Kidney (tissue), 14 donors: Measurements from ENCODE around the gene CAPZB. TPM values are rescaled to one million over a fixed set of nuclear protein-coding genes. Genes with fewer than 3 reads are reported as not detected.
A peak's percentile ranks its signal among the peaks of the same experiment; 100 is the strongest.

Source experiments
- DNase-seq, 5 donors: peaks; one replicate each; pipeline ENCODE4 v3.0.0-alpha.2; 2013 to 2020
- FAIRE-seq: peaks from 2 replicates; lab custom pipeline; 2012; peaks lifted over from hg19 to GRCh38; lab: Jason Lieb, UNC
- H3K27ac ChIP-seq, 2 donors: one replicate each; pipeline ENCODE4 v1.7.0; 2013; ENCODE audit warnings: low read depth in 2 of 2, low read length in 2 of 2, inconsistent platforms in 1 of 2
- H3K27me3 ChIP-seq: one replicate; pipeline ENCODE4 v1.7.1; 2013; ENCODE audit warnings: low read length, inconsistent platforms; ENCODE audit not compliant: control insufficient read depth, insufficient read depth
- H3K36me3 ChIP-seq, 3 donors: one replicate each; pipeline versions ENCODE4 v1.7.0 to v1.7.1; 2013; ENCODE audit warnings: low read length in 3 of 3, control low read depth in 1 of 3, inconsistent platforms in 1 of 3; ENCODE audit not compliant: insufficient read depth in 3 of 3, control insufficient read depth in 2 of 3
- H3K4me1 ChIP-seq, 3 donors: one replicate each; pipeline versions ENCODE4 v1.7.0 to v1.7.1; 2013; ENCODE audit warnings: low read length in 3 of 3, inconsistent platforms in 1 of 3, low read depth in 1 of 3; ENCODE audit not compliant: control insufficient read depth in 2 of 3, insufficient read depth in 2 of 3
- H3K4me3 ChIP-seq, 3 donors: one replicate each; pipeline versions ENCODE4 v1.7.0 to v1.8.1; 2013; ENCODE audit warnings: low read length in 3 of 3, control low read depth in 1 of 3, inconsistent platforms in 1 of 3
- H3K9ac ChIP-seq, 3 donors: one replicate each; pipeline versions ENCODE4 v1.7.0 to v1.7.1; 2013; ENCODE audit warnings: low read length in 3 of 3, control low read depth in 1 of 3, inconsistent platforms in 1 of 3
- H3K9me3 ChIP-seq, 3 donors: one replicate each; pipeline versions ENCODE4 v1.7.0 to v1.7.1; 2013; ENCODE audit warnings: low read length in 3 of 3, control low read depth in 1 of 3, inconsistent platforms in 1 of 3; ENCODE audit not compliant: control insufficient read depth in 2 of 3, insufficient read depth in 1 of 3
- CTCF ChIP-seq: IDR thresholded peaks from 3 replicates; pipeline ENCODE4 v1.5.1; 2012; ENCODE audit warnings: mild to moderate bottlenecking, moderate library complexity, borderline replicate concordance; ENCODE audit not compliant: insufficient read depth; ENCODE audit errors: extremely low read depth
- intact Hi-C: fragments of 100-400 bp; cut with DNase I; formaldehyde crosslinking; loops from one replicate; pipeline ENCODE4 v1.11.1; 2022
- polyA plus RNA-seq: library from polyadenylated mRNA; stranded (reverse); fragments of 350-450 nt; fragmentation: Illumina TruSeq; extraction: RNeasy Lipid Tissue Mini Kit (QIAGEN cat#74804); gene quantifications from one replicate; pipeline ENCODE4 v1.2.3, GENCODE V29; 2014; ENCODE audit warnings: low read depth, low replicate concordance; ENCODE audit not compliant: insufficient read depth
- total RNA-seq: library from RNA; stranded (reverse); fragmentation: NEBNext Ultra II Directional; extraction: Animal tissue kit (Norgen Biotek cat#: 25700); gene quantifications from one replicate; pipeline ENCODE4 v1.2.1, GENCODE V29; 2021
- donor health status: control.
- donor health status: control.
- donor health status: control.
- donor health status: control.
- donor health status: control.
- donor health status: DM: yes; HTN: yes; CAD: no.
- donor health status: Normal renal cell carcinoma (clear cell type).

CAPZB gene
- total and polyA plus RNA-seq, 2 donors from 2014 or later = 253 to 265 TPM

GRCh38 chr1:19396280-19396679 is 89.1 kb downstream of the CAPZB start:
- Histone ChIP-seq H3K4me3 (no peak overlapping the region), H3K27me3 (no peaks in the 10 kb centered on the region), H3K9me3 (no peaks in the 10 kb centered on the region), H3K9ac (no peak overlapping the region), H3K27ac (no peak overlapping the region), H3K36me3 (peaks cover 0 to 2% (median 0%) of the 10 kb centered on the region in 3 donors), H3K4me1 (peaks cover 0 to 14% (median 5%) of the 10 kb centered on the region in 3 donors)
- TF ChIP-seq CTCF = no peak
- no peak for DNase-seq
- intact Hi-C loops = loop anchor here (10.0 kb wide), 1 partner anchor 259 kb away; no protein-coding TSS in a partner anchor
- FAIRE-seq = no peak

DNA sequence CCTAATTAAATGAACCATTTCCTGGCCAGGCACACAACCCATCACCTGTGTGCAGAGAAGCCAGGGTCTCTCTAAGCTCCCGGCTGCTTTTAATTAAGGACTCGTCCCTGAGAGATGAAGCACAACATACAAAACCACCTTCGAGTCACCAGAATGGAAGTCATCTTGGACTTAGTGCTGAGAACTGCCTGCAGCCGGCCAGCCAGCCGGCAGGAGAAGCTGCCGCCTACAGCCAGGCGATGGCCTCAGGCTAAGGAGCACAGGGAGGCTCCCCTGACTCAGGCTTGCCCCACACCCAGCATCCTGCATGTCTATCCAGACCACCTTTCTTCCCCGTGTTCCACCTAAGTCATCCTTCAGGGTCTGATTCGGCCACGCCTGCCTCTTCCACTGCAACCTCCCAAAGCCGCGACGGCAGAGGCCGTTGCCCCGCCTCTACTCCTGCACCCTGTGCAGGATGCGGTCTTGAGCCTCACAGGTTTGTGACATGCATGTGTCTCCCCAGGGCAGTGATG is 89.6 kb downstream of the CAPZB start:
- FAIRE-seq (no peak), DNase-seq (no peak)
- no peaks in the 10 kb centered on the region for H3K9me3 ChIP-seq
- peaks cover 0 to 2% (median 0%) of the 10 kb centered on the region in 3 donors for H3K36me3 ChIP-seq
- intact Hi-C loops = loop anchor here (10.0 kb wide), 1 partner anchor 259 kb away; no protein-coding TSS in a partner anchor
- H3K4me3 ChIP-seq = no peak overlapping the region
- no peak for TF ChIP-seq CTCF
- H3K27ac ChIP-seq = no peak overlapping the region
- no peaks in the 10 kb centered on the region for H3K27me3 ChIP-seq
- H3K9ac ChIP-seq = no peak overlapping the region
- peaks cover 0 to 14% (median 5%) of the 10 kb centered on the region in 3 donors for H3K4me1 ChIP-seq

DNA sequence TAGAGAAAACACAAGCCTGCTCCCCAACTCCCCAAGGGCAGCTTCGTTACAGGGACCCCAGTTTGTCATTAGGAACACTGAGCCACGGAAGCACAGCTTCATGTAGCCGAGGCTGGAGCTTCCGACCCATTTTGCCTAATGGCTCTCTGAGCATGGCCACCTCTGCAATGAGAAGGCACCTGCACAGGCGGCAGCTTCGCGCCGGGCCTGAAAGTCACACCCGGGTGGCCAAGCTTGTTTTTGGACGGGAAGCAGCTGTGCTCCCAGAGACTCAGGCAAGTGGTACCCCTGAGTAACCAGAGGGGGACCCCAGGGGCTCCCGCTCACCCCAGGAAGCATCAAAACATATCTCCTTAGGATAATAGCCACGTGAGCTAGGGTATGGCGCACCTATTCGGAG is 92.3 kb downstream of the CAPZB start:
- no peak overlapping the region for H3K27ac ChIP-seq
- H3K9ac ChIP-seq = no peak overlapping the region
- no peak for TF ChIP-seq CTCF
- H3K27me3 ChIP-seq = no peaks in the 10 kb centered on the region
- H3K4me3 ChIP-seq = no peak overlapping the region
- peak in 1 of 5 donors; percentile 57 for DNase-seq
- peaks cover 0 to 18% (median 5%) of the 10 kb centered on the region in 3 donors for H3K4me1 ChIP-seq
- peaks cover 0 to 2% (median 0%) of the 10 kb centered on the region in 3 donors for H3K36me3 ChIP-seq
- H3K9me3 ChIP-seq = no peaks in the 10 kb centered on the region
- intact Hi-C loops = loop anchor here (10.0 kb wide), 1 partner anchor 262 kb away; no protein-coding TSS in a partner anchor
- no peak for FAIRE-seq
